ENCODE results near the gene MATCAP1.

DNA sequence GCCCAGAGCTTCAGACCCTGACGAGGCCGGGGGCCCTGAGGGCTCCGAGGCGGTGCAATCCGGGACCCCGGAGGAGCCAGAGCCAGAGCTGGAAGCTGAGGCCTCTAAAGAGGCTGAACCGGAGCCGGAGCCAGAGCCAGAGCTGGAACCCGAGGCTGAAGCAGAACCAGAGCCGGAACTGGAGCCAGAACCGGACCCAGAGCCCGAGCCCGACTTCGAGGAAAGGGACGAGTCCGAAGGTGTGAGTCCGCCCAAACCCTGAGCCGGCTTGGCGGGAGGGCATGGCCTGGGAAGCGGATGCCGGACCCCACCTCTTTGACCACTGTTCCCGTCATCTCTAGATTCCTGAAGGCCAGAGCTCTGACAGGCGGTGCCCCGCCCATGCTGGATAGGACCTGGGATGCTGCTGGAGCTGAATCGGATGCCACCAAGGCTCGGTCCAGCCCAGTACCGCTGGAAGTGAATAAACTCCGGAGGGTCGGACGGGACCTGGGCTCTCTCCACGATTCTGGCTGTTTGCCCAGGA lies 9.0 kb downstream of the MATCAP1 start:
- TF ChIP-seq, protein P1, sequence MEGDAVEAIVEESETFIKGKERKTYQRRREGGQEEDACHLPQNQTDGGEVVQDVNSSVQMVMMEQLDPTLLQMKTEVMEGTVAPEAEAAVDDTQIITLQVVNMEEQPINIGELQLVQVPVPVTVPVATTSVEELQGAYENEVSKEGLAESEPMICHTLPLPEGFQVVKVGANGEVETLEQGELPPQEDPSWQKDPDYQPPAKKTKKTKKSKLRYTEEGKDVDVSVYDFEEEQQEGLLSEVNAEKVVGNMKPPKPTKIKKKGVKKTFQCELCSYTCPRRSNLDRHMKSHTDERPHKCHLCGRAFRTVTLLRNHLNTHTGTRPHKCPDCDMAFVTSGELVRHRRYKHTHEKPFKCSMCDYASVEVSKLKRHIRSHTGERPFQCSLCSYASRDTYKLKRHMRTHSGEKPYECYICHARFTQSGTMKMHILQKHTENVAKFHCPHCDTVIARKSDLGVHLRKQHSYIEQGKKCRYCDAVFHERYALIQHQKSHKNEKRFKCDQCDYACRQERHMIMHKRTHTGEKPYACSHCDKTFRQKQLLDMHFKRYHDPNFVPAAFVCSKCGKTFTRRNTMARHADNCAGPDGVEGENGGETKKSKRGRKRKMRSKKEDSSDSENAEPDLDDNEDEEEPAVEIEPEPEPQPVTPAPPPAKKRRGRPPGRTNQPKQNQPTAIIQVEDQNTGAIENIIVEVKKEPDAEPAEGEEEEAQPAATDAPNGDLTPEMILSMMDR (IDR thresholded peaks at IDR 0.05; ENCODE audit: low read depth, low read length): no peak
- TF ChIP-seq POLR2A (IDR thresholded peaks at IDR 0.05; ENCODE audit: extremely low read depth, insufficient read length): no peak
- TF ChIP-seq, protein P2, sequence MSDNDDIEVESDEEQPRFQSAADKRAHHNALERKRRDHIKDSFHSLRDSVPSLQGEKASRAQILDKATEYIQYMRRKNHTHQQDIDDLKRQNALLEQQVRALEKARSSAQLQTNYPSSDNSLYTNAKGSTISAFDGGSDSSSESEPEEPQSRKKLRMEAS (IDR thresholded peaks at IDR 0.05; ENCODE audit: low read depth, low read length): no peak

Data from NB4 (cell line).